GM18868 (cell line): Measurements from ENCODE around the gene SYT11.
"Not testable (repeated sequence)": the region's sequence is repeated elsewhere in the genome, so short reads cannot be mapped to it uniquely, and the experiment has no call there.

Experiments used
- ATAC-seq: cut with Tn5 transposase; IDR thresholded peaks from one replicate; pipeline ENCODE4 v1.9.1; 2021; ENCODE audit warnings: mild to moderate bottlenecking, moderate library complexity; ENCODE audit not compliant: unreplicated experiment

Gene SYT11

DNA sequence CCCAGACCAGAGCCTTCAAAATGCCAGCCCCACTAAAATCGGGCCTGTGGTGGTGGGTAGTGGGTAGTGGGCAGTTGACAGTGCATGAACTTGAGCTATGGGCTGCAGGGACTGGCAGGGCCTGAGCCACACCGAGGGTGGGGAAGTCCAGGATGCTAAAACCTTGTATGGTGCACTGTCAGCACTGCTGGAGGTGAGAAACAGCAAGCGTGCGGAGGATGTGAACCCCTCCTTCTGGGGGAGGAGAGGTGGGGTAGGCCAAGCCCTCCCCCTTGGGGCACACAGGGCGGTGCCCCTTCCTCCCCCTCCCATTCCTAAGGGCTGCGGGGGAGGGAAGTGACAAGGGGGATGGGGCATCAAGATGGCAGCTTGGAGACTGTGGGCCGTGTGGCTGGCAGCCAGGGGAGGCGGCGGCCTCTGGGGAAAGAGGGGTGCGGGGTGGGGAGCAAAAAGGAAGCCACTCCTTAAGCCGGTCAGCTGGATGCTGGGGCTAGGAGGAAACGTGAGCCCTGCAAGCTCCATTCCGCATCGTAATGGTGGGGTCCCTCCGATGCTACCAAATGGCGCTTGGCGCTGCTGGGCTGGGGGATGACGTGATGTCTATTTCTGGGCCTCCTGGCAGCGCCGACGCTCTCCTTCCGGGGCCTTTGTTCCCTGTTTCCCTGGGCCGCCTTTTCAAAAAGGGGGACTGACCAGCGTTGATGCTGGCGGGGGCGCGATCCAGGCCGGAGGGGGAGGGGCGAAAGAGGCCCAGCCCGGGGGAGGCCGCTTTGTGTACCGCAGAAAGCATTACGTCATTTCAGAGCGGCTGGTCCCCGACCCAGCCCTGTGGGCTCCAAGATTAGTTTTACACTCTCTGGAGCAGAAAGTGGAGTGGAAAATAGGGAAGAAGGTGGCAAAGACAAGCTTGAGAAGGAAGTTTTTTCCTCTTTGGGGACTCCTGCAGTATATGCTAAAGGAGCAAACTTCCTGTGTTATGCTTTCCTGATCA is 809 bp downstream of the SYT11 start:
- ATAC-seq = no peak

DNA sequence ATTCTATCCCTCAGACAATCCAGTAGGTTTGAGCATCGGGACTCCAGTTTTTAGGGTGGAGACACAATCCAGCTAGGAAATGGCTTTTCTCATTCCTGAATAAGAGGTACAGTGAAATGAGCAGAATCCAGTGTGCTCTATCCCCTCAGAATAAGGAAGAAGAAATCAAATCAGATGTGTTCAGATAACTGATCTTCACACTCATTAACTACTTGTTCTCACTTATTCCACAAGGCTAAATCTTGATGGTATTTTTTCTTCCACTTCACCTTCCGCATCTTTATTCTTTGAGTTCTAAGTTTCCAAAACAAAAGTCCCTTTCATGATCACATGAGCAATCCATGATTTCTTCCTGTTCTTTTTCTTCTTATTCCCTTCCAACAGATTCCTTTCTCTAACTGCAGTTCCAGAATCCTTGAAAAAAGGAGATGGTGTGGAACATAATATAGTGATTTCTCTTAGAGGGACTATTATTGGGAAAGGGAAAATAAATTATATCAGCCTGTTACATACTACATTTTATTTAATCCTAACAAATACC is 1.7 kb downstream of the SYT11 start:
- no peak for ATAC-seq

- ATAC-seq = no peak
Observed at GRCh38 chr1:155861896-155862295, 2.5 kb downstream of the SYT11 start.

GRCh38 chr1:155864393-155864792 is 5.0 kb downstream of the SYT11 start:
- ATAC-seq = no peak

GRCh38 chr1:155867766-155868165 is 8.4 kb downstream of the SYT11 start:
- ATAC-seq = no peak

DNA sequence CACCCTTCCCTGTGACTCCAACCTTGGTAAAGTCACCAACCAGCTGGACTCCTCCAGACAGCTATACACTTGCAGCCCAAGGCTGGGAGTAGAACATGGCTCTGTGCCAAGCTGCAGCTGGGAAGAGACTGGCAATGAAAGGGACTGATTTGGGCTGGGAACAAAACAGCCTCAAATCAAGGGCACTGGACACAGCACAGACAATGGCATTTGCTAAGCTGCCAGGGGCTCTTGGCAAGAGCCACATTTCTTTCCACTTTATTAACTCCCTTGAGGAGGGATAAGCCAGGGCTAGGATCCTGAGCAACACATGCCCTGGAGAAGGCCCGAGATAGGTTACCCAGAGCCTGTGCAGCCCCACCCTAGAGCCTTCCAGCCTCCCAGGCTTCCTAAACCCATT is 12.0 kb downstream of the SYT11 start:
- ATAC-seq = no peak

DNA sequence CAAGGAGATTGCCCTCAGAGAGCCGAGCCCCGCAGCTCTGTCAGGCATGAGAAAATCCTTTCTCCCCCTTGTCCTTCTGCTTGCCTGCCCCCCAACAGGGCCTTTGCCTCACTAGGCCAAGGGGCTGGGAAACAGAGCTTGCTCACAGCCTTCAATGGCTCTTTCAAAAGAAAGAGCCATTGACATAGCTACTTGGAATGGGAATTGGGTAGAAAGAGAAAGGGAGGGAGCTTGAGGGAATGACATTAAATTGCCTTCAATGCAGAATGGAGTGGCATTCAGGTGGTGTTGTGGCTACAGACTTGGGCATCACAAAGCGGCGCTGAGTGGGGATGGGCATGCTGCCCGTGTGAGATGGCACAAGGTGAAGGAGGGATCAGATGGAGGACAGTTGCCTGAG is 13.2 kb downstream of the SYT11 start:
- no peak for ATAC-seq

DNA sequence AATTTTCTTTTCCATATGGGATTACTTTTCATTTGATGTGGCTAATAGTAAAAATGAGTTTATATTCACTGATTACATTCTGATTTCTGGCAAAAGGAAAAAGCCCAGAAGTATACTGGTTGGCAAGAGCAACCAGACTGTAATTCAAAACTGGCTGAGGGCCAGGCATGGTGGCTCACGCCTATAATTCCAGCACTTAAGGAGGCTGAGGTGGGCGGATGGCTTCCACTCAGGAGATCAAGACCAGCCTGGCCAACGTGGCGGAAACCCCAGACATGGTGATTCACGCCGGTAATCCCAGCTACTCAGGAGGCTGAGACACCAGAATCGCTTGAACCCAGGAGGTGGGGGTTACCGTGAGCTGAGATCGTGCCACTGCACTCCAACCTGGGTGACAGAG is 14.5 kb downstream of the SYT11 start:
- ATAC-seq = no peak

DNA sequence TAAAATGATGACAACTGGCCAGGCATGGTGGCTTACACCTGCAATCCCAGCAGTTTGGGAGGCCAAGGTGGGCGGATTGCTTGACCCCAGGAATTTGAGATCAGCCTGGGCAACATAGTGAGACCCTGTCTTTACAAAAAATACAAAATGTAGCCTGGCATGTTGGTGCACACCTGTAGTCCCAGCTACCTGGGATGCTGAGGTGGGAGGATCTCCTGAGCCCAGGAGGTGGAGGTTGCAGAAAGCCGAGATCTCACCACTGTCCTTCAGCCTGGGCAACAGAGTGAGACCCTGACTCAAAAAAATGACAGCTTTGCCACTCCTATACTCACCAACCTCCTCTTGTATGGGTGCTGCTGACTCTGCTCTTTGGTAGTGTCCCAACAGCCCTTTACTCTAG is 18.6 kb downstream of the SYT11 start:
- ATAC-seq = no peak

DNA sequence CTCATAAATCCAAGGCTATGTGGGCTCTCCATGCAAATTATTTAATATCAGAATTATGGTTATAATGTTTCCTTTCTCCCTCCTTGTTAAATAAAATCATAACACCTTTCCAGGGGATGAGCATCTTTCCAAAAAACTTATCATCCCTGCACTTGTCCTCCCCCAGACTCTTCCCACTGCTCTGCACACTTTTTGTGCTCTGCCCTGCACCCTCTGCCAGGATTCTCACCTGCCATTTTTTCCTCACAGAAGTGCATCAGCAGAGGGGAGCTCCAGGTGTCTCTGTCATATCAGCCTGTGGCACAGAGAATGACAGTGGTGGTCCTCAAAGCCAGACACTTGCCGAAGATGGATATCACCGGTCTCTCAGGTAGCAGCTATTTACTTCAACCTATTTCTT is 20.9 kb downstream of the SYT11 start:
- no peak for ATAC-seq

- ATAC-seq = no peak
Observed at GRCh38 chr1:155880950-155881349, 21.6 kb downstream of the SYT11 start.

GRCh38 chr1:155882235-155882634 is 22.9 kb downstream of the SYT11 start:
- no peak for ATAC-seq

DNA sequence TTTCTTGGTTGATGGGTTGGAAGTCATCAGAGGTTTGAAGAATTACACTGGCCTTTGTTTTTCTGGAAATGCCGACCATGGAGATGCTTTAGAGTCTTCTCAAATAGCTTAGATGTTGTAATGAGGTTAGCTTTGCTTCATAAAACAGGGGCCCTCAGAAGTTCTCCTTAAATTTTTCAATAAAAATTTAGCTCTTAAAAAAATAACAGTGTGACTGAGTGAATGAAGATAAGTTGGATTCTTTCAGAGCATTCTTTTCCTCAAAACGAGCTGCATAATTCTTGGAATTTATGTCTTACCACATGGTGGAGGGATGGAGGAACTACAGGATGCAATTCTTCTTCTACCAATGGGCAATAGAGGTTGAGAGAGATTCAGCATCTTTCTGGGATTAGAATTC is 23.4 kb downstream of the SYT11 start:
- no peak for ATAC-seq

- no peak for ATAC-seq
Observed at GRCh38 chr1:155884031-155884960, 24.9 kb downstream of the SYT11 start.

- no peak for ATAC-seq
Observed at GRCh38 chr1:155884982-155885381, 25.6 kb downstream of the SYT11 start.

GRCh38 chr1:155888481-155888880 is 29.1 kb downstream of the SYT11 start:
- ATAC-seq = no peak

- no peak for ATAC-seq
Observed at GRCh38 chr1:155889566-155889965, 30.2 kb downstream of the SYT11 start.

DNA sequence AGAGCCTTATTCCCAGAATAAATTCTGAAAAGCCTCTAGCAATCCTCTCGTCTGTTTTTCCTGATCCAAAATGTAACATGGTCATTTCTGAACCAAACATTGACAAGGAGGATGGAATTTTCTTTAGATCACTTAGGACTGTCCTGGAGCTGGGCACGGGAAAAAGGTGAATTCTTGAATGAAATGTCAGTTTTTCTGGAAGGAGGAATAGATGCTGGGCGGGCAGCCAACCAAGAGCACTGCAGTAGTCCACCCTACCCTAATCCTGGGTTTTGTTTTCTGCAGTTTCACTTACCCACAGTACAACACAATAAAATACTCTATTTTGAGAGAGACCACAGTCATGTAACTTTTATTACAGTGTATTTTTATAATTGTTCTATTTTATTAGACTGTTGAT is 30.9 kb downstream of the SYT11 start:
- ATAC-seq = no peak

DNA sequence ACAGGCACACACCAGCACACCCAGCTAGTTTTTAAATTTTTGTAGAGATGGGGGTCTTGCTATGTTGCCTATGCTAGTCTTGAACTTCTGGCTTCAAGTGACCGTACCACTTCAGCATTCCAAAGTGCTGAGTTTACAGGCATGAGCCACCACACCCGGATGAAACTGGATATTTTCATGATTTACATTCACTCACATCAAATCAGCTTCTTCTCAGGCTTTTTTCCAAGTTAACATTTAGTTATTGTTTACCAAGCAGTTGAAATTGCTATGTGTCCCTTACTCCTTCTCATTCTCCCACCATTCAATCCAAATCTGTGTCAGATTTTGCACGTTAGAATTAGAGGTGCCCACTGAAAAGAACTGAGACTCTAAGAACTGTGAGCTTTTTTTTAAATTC is 33.4 kb downstream of the SYT11 start:
- ATAC-seq = no peak

DNA sequence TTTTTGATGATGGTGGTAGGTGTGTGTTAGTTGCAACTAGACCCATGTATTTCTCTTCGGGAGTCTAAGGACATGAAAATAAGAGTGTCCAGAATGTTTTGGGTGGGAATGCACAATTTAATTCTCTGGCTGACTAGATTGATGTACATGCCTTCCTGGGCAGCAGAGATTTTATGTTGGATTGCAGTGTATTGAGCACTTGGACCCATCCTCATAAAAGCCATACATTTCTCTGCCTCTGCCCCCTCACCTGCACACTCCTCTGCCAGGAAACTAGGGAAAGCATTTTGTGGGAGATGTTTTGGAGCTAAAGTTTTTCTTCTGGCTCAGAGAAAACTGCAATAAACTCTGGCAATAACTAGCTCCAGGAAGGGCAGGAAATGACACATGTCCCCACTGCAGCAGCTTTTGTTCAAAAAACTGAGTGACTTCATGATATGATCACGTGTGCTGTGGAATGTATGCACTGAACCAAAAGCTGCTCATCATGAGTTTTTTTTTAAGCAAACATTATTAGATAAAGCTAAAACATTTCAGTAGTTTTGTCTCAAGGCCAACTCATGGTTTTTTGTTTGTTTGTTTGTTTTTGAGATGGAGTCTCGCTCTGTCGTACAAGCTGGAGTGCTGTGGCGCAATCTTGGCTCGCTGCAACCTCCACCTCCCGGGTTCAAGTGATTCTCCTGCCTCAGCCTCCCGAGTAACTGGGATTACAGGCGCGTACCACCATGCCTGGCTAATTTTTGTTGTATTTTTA is 34.2 kb downstream of the SYT11 start:
- ATAC-seq = no peak

- ATAC-seq = not testable (repeated sequence)
Observed at GRCh38 chr1:155895617-155896016, 36.2 kb downstream of the SYT11 start.
